GM19023 (cell line): ENCODE measurements around the gene PSMB3.
"Not testable (repeated sequence)": the region's sequence is repeated elsewhere in the genome, so short reads cannot be mapped to it uniquely, and the experiment has no call there.

Source experiments
- ATAC-seq: cut with Tn5 transposase; IDR thresholded peaks from one replicate; pipeline ENCODE4 v1.9.1; 2021; ENCODE audit warnings: mild to moderate bottlenecking, moderate library complexity; ENCODE audit not compliant: unreplicated experiment

PSMB3 gene

GRCh38 chr17:38748149-38748891, 4.2 kb upstream of the PSMB3 start, which contains the start of gene PCGF2:
PCGF2 (minus strand) TSS chr17:38748336; CDS start chr17:38740402, 7,934 bp downstream.
- ATAC-seq, result no peak

- ATAC-seq, result no peak
Observed at GRCh38 chr17:38748892-38749222, 3.7 kb upstream of the PSMB3 start.

GRCh38 chr17:38749223-38750043, 3.1 kb upstream of the PSMB3 start:
- ATAC-seq, result no peak

DNA sequence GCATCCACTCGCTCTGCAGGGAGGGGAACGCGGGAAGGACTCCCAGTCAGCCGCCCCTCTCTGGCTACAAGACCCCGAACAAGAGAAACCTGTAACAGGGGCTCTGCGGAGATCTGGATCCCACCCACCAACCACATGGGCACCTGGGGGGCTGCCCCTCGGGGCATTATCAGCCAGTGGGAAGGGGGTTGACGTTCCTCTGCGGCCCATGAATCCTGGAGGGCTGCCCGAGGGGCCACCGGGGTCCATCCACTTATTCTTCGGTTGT, 2.6 kb upstream of the PSMB3 start:
- ATAC-seq, result no peak

DNA sequence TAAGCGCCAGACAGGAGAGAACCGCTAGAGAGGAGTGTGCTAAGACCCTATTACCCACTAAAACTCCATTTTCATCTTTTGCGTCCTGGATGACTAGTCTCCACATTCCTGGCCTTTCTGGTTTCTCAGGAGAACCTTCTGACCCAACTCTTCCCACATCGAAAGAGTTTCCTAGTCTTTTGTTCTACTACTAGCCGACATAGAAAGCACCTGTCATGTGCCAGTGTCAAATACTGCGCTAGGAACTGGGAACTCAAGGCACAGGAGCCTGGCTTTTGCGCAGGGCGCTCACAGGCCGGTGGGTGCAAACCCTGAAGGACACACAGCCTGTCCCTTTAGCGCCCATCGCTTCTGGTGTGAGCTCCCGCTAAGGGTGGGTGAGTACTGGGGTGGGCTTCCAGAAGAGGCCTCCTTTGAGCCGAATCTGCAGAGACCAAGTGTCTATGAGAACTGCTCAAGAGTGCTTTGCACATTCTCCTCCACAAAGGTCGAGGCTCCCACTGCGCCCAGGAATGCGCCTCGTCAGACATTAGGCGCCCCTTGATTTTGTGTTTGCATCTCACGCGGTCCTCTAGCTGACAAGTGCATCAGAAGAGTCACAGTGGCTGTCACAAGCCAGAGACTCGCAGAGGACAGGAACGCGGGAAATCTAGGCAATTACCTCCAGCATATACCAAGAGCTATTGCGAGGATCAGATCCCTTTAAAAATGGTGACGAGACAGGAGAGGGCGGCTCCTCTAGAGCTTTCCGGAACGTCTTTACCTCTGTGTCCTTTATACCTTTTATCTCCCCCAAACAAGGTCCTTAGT, 2.0 kb upstream of the PSMB3 start:
- ATAC-seq, result no peak

DNA sequence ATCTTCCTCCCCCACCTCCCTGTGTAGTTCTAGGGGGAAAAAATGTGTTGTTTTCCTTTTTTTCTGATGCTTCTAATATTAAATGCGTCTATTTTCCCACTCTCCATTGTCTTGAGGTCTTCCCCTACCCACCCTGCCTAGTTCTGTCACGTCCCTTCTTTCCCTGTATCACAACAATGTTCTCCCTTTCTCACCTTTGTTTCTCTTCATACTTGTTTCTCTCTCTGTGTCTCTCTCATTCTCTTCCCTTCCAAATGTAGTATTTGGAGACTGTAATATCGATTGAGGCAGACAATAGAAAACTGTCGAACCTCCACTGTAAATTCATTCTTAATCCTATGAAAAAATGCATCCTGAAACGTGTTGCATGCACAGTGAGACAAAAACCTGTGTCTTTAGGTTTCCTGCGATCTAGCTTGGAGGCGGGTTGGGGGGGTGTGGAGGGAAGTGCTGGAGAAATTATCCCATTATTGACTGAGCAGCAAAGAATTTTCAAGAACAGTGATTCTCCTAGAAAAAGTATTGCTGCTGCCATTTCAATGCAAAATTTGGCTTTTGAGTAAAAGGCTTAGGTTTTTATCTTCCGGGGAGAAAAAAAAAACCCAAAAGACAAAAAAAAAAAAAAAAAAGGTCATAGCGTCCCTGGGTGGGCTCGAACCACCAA, 1.3 kb upstream of the PSMB3 start:
- ATAC-seq, result no peak

DNA sequence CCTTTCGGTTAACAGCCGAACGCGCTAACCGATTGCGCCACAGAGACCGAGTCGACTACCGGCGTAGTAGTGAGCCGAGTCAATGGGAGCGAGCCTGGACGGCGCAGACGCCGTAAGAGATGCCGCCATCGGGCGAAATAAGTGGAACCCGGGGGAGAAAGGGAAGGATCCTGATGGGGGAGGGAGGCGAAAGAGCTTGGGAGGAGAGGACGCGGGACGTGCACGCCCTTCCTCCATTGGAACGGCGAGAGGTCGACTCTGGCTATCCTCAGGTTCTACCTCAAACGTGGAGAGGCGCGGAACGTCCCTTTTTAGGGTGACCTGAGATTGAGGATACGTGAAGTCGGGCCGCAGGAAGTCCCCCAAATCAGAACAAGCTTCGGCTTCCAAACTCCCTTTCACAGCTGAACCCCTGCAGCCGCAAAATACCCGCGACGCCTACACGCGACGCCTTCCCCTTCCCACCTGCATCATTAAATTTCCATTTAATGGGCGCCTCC, 683 bp upstream of the PSMB3 start:
- peak; percentile 7 for ATAC-seq

DNA sequence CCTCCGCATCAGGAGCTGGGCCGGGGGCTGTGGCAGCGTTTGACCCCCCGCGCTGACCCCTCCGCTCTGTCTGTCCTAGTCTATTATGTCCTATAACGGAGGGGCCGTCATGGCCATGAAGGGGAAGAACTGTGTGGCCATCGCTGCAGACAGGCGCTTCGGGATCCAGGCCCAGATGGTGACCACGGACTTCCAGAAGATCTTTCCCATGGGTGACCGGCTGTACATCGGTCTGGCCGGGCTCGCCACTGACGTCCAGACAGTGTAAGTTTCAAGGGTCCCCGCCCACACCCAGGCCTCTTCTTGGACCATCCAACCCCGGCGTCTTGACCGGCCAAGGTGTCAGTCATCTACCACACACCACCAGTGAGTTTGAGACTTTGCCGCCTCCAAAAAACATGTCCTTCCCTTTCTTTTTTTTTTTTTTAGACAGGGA, 548 bp downstream of the PSMB3 start:
- no peak for ATAC-seq

DNA sequence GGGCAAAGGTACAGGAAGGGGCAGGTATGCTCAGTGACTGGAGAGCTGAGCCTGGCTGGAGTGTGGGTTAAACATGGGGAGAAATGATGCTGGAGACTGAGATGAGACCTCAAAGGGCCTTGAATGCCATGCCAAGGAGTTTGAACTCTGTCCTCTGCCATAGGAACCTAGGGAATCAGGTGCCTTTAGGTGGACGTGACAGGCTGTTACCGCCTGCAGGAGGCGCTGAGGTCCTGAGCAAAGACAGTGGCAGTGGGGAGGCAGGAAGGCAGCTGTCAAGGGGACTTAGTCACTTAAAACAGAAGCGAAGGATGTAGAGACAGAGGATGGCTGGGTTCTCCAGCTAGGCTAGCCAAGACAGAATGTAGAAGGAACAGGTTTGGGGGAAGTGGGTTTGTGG, 9.1 kb downstream of the PSMB3 start:
- ATAC-seq, result no peak

GRCh38 chr17:38762231-38762630, 9.7 kb downstream of the PSMB3 start:
- no peak for ATAC-seq

- ATAC-seq, result no peak
Observed at GRCh38 chr17:38766341-38766740, 13.8 kb downstream of the PSMB3 start.

DNA sequence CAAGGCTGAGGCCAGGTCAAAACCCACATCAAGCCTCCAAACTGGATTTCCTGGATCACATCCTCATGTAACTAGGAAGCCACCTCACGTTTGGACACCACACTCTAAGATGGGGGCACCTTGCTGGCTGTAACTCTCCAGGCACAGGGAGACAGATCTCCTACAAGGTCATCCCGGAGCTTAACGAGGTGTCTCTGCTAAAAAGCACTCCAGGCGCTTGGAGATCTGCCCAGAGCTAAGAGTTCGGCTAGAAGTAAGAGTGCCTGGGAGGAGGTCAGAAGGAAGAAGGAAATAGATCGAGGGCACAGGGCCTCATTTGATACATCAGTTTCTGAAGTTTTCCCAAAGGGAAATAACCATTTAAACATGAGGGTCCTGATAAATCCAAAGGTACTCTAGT, 15.9 kb downstream of the PSMB3 start:
- no peak for ATAC-seq

GRCh38 chr17:38773258-38773657, 20.7 kb downstream of the PSMB3 start:
- no peak for ATAC-seq

- no peak for ATAC-seq
Observed at GRCh38 chr17:38777641-38778250, 25.2 kb downstream of the PSMB3 start.

- ATAC-seq, result no peak
Observed at GRCh38 chr17:38779965-38780752, 27.6 kb downstream of the PSMB3 start.

- ATAC-seq, result no peak
Observed at GRCh38 chr17:38783227-38783626, 30.7 kb downstream of the PSMB3 start.

GRCh38 chr17:38786372-38786771, 33.8 kb downstream of the PSMB3 start:
- no peak for ATAC-seq

DNA sequence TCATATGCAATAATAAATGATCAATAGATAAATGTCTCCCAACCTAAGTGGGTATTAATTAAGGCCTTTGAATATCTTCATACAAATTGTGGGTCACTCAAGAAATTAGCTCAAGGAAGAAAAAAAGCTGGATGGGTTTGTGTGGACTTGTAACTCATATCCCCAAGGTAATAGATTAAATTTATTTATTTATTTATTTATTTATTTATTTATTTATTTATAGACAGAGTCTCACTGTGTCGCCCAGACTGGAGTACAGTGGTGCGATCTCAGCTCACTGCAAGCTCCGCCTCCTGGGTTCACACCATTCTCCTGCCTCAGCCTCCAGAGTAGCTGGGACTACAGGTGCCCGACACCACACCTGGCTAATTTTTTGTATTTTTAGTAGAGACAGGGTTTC, 35.5 kb downstream of the PSMB3 start:
- ATAC-seq, result not testable (repeated sequence)

- no peak for ATAC-seq
Observed at GRCh38 chr17:38789185-38789584, 36.6 kb downstream of the PSMB3 start.
